Measurements from ENCODE around the gene BRWD1.

GRCh38 chr21:39196838-39197237, 116.6 kb downstream of the BRWD1 start:
- TF ChIP-seq ZNF281 (CRISPR knock-in tag; IDR thresholded peaks at IDR 0.05): no peak
- TF ChIP-seq USF2 (CRISPR knock-in tag; IDR thresholded peaks at IDR 0.05): no peak
- no peak for TF ChIP-seq JUN (CRISPR knock-in tag; IDR thresholded peaks at IDR 0.05)
- TF ChIP-seq, protein P1, sequence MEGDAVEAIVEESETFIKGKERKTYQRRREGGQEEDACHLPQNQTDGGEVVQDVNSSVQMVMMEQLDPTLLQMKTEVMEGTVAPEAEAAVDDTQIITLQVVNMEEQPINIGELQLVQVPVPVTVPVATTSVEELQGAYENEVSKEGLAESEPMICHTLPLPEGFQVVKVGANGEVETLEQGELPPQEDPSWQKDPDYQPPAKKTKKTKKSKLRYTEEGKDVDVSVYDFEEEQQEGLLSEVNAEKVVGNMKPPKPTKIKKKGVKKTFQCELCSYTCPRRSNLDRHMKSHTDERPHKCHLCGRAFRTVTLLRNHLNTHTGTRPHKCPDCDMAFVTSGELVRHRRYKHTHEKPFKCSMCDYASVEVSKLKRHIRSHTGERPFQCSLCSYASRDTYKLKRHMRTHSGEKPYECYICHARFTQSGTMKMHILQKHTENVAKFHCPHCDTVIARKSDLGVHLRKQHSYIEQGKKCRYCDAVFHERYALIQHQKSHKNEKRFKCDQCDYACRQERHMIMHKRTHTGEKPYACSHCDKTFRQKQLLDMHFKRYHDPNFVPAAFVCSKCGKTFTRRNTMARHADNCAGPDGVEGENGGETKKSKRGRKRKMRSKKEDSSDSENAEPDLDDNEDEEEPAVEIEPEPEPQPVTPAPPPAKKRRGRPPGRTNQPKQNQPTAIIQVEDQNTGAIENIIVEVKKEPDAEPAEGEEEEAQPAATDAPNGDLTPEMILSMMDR (IDR thresholded peaks at IDR 0.05): no peak
- TF ChIP-seq FOXK1 (CRISPR knock-in tag; IDR thresholded peaks at IDR 0.05): no peak
- no peak for TF ChIP-seq MAX (CRISPR knock-in tag; IDR thresholded peaks at IDR 0.05)
- TF ChIP-seq, protein P2, sequence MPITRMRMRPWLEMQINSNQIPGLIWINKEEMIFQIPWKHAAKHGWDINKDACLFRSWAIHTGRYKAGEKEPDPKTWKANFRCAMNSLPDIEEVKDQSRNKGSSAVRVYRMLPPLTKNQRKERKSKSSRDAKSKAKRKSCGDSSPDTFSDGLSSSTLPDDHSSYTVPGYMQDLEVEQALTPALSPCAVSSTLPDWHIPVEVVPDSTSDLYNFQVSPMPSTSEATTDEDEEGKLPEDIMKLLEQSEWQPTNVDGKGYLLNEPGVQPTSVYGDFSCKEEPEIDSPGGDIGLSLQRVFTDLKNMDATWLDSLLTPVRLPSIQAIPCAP (CRISPR knock-in tag; IDR thresholded peaks at IDR 0.05): no peak
- TF ChIP-seq ELF4 (CRISPR knock-in tag; IDR thresholded peaks at IDR 0.05; ENCODE audit: low read depth): no peak
- TF ChIP-seq CREM (CRISPR knock-in tag; IDR thresholded peaks at IDR 0.05): no peak
- TF ChIP-seq, protein P3, sequence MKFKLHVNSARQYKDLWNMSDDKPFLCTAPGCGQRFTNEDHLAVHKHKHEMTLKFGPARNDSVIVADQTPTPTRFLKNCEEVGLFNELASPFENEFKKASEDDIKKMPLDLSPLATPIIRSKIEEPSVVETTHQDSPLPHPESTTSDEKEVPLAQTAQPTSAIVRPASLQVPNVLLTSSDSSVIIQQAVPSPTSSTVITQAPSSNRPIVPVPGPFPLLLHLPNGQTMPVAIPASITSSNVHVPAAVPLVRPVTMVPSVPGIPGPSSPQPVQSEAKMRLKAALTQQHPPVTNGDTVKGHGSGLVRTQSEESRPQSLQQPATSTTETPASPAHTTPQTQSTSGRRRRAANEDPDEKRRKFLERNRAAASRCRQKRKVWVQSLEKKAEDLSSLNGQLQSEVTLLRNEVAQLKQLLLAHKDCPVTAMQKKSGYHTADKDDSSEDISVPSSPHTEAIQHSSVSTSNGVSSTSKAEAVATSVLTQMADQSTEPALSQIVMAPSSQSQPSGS (CRISPR knock-in tag; IDR thresholded peaks at IDR 0.05; ENCODE audit: borderline replicate concordance, low read depth): no peak
- no peak for TF ChIP-seq NR1H2 (CRISPR knock-in tag; IDR thresholded peaks at IDR 0.05)
- TF ChIP-seq SMAD4 (CRISPR knock-in tag; IDR thresholded peaks at IDR 0.05): no peak
- no peak for TF ChIP-seq SMAD3 (CRISPR knock-in tag; IDR thresholded peaks at IDR 0.05; ENCODE audit: borderline replicate concordance)

Measured in WTC11 (cell line).